Smooth muscle cell of the brain vasculature (primary cell): Measurements from ENCODE around the gene NELFB.
"Not testable (repeated sequence)": the region's sequence is repeated elsewhere in the genome, so short reads cannot be mapped to it uniquely, and the experiment has no call there.

ENCODE experiments used
- DNase-seq: peaks from one replicate; pipeline ENCODE4 v3.0.0-alpha.2; 2012; ENCODE audit warnings: low read depth, low spot score

Gene NELFB

DNA sequence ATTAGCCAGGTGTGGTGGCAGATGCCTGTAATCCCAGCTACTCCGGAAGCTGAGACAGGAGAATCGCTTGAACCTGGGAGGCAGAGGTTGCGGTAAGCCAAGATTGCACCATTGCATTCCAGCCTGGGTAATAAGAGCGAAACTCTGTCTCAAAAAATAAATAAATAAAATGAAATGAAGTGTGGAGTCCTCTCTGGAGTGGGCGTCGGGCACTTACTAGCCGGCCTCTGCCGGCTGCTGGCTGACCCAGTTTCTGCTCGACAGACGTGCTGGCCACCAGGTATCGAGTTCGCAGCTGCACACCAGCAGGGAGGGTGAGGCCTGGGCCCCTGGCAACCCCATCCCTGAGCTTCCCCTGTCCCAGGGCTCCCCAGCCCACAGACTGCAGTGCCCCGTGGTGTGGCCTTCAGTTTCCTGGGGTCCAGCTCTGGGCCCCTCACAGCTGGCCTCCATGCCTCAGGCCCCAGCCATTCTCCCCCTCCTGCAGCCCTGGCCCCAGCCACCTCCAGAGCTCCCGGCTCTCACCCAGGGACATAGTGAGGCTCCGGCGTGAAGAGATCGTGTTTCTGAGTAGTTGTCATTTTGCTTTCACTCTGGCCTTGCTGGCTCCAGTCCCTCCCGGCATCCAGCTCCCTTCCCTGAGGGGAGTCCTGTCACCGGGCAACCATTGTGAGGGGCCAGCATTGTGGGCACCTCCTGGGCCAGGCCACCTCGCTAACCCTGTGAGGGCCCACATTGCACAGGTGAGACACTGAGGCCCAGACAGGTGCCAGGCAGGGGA is 7.8 kb upstream of the NELFB start:
- DNase-seq = no peak

DNA sequence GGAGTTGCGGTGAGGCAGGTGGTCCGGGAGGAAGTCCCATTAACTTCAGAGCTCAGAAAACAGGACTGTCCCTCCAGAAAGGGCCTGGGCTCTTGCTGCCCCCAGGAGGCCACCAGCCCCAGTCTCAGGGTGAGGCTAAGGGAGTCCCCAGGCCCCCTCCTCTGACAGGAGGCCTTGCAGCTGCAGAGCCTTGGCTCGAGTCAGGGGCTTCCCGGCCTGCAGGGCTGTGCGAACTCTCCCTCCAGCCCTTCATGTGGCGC is 7.3 kb upstream of the NELFB start:
- DNase-seq = no peak

DNA sequence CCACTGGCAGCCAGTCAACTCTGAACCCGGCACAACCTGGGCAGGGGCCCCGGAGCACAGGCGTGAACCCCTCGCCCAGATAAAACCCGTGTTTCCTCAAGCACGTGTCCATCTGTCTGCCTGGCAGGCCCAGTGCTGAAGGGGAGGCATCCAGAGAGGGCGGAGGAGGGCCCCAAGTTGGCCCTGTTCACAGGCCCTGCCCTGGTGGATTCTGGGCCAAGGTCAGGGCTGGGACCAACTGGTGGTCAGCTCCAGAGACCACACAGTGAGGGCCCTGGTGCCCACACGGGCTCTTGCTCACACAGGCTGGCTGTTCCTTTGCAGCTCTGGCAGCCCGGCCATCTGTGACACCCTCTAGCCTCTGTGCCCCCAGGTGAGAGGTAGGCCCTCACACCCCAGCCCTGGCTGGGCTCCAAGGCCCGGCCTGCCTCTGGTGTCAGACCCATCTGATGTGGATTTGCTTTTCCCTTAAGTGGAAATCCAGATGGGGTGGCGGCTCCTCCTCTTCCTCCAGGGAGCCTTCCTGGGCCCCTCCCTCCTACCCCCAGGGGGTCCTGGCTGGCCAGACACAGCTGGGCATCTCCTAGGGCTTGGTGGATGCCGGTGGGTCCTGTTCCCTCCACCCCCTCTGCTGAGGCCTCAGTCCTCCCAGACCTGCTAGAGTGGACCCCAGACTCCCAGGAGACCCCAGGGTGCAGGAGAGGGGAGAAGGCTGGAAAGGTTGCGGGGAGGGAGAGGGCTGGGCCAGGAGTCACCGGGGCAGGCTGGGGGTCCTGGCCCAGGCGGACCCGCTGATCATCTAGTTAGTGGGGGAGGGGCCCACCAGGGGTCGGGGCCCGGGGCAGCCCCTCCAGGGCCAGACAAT is 4.6 kb upstream of the NELFB start:
- DNase-seq = no peak

DNA sequence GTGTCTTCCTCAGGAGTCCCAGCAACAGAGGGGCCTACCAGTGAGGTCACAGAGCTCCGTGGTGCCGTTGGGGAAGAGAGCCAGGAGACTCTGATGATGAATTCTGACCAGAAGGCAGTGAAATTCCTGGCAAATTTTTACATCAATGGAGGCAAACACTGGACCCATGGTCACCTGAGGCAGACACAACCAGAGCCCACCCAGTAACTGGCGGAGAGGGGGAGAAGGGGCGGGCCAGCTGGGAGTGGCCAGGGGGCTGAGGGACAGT is 4.0 kb upstream of the NELFB start, which contains the start of gene STPG3:
Gene STPG3 (plus strand): TSS at position 93 of the 268 bp plus-strand sequence. CDS start 1 bp downstream, at position 94.
- no peak for DNase-seq

DNA sequence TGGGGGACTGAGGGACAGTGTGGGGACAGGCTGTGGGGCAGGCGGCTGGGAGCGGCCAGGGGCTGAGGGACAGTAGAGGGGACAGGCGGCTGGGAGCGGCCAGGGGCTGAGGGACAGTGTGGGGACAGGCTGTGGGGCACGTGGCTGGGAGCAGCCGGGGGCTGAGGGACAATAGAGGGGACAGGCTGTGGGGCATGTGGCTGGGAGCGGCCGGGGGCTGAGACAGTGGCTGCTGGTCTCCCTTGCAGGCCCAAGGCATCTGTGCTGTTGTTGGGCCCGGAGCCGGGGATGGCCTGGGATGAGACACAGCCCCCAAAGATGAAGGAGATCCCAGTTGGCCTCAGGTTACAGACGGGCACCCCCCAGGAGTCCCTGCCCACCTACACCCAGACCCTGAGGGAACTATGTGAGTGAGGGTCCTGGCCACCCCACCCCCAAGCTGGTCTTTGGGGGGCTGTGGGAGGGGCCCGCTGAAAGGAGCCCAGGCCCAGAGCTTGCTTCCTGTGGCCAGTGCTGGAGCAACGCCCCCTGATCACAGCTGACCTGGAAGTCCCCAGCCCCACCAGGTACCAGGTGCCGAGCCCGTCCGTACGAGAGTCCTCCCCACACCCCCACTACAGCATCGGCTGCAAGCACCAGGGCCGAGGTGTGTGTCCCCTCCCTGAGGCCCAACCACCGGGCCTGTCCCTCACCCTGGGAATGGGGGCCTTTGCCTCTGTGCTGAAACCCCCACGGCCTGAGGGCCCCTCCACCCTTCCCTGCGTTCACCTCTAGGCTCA is 3.4 kb upstream of the NELFB start:
- DNase-seq = no peak

DNA sequence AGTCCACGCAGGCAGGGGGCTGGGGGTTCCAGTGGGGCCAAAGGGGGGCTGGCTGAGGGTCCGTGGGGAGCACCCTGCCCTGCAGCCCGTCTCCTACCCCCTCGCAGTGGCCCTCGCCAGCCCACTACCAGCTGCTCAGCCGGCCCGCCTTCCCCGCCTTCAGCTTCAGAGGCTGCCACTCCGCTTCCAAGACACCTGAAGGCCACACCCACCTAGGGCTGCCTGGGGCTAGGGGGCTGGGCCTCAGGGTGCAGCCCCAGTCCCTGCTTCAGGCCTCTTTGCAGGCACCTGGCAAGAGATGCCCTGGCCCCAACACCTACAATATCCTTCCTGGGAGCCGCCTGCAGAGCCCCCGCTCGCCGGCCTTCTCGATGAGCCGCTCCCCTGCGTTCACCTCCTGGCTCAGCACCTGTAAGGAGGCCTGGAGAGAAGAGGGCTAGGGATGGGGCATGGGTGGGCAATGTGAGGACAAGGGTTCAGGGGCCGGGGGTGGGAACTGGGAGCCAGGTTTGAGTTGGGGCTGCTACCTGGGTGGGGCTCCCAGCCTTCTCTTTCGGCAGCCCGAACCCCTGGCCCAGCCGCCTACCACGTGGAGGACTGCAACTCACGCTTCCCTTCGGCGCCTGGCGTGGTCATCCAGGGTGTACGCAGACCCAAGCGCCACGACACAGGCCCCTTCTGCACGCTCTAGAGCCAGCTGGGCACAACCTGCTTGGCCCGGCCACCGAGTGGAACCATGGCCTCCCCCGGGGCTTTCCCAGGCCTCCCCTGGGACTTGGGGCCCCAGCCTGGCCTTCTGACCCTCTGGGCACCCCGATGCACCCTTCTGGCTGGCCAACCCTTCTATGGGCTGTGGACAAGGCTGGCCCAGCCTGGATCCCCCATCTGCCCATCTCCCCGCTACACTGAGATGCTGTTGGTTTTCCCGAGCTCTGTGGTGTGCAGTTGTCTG is 2.3 kb upstream of the NELFB start:
- DNase-seq = no peak

DNA sequence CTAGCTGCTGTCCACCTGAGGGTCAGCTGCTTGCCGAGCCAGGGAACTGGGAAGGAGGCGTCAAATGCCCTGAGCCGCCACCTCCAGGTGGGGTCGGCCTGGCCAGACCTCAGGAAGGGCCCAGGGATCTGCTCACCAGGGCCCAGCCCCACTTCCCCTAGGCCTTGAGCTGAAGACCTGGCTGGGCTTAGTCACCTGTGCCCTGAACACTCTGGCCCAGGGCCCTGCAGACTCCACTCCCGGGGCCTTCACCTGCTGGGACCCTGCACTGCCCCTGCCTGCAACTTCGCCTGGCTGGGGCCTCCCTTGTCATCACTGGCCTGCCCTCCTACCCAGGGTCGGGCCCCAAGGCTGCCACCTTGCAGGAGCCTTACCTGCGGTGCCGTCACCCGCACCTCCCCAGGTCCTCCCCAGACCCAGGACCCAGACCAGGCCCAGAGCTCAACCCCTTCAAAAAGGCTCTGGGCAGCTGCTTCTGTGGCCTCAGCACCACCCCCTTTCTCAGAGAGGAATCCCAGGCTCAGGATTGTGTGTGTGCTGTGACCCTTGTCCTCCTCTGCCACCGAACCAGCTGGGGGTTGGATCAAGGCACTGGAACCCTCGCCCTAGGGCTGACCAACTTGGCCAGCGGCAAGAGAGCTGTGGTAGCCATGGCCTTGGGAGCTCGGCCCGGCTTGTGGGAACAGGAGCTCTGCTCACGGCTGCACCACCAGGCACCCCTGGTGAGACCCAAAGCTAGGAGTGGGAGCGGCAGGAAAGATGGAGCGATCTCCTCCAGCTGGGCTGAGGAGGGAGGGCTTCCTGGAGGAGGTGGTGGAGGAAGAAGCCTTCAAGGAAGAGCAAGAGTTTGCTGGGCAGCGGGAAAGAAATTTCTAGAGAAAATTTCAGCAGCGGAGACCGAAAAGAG is 1.2 kb upstream of the NELFB start:
- DNase-seq = no peak

DNA sequence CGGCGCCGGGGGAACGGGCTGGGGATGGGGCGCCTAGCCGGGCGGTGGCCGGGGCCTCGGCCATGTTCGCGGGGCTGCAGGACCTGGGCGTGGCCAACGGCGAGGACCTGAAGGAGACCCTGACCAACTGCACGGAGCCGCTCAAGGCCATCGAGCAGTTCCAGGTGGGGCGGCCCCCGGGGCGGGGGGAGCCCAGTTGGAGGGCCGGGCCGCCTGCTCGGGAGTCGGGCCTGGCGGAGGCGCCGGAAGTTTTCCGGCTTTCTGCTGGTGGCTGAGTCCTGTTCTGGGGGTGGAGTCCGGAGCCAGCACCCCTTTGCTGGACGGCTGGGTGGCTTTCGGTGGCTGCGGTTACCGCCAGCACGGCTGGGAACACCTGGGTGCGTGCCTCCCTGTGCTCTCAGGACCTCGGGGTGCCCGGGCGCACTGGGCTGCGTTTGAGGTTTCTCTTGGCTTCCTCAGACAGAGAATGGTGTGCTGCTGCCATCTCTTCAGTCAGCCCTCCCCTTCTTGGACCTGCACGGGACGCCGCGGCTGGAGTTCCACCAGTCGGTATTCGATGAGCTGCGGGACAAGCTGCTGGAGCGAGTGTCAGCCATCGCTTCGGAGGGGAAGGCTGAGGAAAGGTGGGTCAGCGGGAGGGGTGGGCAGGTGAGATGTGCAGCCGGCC is 454 bp downstream of the NELFB start:
- no peak for DNase-seq

DNA sequence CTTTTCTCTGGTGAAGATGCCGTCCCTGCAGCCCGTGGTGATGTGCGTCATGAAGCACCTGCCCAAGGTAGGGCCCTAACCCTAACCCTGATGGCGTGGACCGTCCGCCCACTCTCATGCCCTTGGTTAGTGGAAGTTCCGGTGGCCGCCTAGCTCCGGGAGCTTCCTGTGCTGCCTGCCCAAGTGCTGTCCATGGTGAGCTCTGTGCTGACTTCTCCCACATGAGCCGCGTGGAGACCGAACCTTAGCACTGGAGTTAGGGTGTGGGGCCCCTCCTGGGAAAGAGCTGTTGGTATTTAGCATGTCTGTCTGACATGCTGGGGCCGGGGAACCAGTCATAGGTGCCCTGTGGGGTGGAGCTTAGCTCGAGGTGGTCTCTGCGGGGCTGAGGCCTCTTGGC is 1.2 kb downstream of the NELFB start:
- no peak for DNase-seq

DNA sequence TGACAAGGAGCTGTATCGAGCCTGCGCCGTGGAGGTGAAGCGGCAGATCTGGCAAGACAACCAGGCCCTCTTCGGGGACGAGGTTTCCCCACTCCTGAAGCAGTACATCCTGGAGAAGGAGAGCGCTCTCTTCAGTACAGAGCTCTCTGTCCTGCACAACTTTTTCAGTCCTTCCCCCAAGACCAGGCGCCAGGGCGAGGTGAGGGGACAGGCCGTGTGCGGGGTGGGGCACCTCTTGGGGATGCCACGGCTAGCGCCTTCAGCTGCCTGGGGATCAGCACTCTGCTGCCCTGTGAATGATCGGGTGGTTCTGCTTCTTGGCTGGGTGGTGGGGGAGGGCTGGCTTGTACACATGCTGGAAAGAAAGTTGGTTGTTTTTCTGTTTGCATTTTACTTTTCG is 1.7 kb downstream of the NELFB start:
- no peak for DNase-seq

DNA sequence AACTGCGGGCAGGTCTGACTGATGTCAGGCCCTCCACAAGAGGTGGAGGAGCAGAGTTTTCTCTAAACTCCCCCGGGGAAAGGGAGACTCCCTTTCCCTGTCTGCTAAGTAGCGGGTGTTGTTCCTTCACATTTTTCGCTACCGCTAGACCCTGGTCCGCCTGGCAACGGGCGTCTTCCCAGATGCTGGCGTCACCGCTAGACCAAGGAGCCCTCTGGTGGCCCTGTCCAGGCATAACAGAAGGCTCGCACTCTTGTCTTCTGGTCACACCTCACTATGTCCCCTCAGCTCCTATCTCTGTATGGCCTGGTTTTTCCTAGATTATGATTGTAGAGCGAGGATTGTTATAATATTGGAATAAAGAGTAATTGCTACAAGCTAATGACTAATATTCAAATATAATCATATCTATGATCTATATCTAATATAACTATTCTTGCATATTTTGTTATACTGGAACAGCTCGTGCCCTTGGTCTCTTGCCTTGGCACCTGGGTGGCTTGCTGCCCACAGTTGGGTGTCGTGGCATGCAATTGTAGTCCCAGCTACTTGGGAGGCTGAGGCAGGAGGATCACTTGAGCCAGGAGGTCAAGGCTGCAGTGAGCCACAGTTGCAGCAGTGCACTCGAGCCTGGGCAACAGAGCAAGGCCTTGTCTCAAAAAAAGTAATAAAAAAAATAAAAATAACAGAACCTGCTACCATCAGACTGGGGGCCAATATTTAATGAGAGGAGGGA is 7.2 kb downstream of the NELFB start:
- not testable (repeated sequence) for DNase-seq

DNA sequence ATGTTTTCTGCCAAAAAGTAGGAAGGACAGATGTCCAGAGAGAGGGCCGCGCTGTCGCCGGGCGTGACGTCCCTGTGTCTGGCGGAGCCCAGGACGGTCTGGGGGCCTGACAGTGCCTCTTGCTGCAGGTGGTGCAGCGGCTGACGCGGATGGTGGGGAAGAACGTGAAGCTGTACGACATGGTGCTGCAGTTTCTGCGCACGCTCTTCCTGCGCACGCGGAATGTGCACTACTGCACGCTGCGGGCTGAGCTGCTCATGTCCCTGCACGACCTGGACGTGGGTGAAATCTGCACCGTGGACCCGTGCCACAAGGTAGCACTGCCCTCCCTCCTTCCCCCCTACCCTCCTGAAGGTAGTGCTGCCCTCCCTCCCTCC is 7.8 kb downstream of the NELFB start:
- no peak for DNase-seq

DNA sequence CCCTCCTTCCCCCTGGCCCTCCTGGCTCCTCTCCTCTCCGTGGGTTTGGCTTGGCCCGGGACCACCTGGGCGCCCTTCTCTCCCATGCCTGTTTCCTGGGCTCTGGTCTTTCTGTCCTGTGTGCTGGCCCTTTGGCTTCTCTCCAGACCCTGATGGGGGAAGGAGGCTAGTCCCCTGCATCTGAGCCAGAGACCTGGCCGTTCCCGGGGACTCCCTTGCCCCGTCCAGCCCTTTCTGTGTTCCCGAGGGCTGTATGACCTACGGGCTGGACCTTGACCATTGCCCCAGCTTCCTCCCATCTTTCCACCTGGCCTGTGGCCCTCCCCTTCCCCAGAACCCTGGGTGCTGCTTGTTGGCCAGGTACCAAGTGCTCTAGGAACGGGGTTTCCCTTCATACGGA is 8.4 kb downstream of the NELFB start:
- DNase-seq = no peak

DNA sequence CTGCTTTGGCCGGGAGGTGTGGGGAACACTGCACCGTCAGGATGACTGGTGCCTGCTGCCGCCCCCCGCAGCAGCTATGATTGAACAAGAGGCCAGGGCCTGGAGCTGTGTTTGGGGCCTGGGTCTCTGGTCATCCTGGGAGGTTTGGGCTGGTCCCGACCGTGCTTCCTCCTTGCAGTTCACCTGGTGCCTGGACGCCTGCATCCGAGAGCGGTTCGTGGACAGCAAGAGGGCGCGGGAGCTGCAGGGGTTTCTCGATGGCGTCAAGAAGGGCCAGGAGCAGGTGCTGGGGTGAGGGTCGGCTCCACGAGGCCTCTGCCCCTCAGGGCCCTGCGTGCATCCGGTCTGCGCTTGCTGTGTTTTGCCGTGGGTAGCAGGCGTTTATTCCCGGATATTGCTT is 8.9 kb downstream of the NELFB start:
- no peak for DNase-seq

DNA sequence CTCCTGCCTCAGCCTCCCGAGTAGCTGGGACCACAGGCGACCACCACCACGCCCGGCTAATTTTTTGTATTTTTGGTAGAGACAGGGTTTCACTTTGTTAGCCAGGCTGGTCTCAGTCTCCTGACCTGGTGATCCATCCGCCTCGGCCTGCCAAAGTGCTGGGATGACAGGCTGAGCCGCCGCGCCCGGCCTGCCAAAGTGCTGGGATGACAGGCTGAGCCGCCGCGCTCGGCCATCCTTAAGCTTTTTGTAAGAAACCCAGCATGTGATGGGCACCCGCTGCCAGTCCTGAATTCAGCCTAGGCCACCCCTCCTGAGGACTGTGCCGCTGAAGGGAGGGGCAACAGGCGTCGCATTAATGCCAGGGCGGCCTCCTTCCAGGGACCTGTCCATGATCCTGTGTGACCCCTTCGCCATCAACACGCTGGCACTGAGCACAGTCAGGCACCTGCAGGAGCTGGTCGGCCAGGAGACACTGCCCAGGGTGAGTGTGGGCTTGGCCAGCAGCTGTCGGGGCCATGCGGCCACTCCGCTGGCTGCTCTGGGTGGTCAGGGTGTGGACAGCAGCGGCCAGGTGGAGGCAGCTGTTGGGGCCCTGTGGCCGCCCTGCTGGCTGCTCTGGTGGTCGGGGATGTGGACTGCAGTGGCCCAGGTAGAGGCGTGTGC is 10.5 kb downstream of the NELFB start:
- no peak for DNase-seq

DNA sequence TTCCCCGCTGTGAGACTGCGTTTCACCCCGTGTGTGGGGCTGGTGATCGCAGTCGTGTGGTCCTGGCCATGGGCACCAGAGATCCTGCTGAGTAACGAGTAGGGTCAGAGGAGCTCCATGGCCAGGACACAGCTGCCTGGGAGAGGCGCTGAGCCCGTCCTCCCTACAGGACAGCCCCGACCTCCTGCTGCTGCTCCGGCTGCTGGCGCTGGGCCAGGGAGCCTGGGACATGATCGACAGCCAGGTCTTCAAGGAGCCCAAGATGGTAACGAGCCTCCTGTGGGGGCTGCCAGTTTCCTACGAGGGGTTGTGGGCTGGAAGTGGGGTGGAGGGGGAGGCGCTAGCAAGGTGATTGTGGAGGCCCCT is 11.0 kb downstream of the NELFB start:
- DNase-seq = no peak

DNA sequence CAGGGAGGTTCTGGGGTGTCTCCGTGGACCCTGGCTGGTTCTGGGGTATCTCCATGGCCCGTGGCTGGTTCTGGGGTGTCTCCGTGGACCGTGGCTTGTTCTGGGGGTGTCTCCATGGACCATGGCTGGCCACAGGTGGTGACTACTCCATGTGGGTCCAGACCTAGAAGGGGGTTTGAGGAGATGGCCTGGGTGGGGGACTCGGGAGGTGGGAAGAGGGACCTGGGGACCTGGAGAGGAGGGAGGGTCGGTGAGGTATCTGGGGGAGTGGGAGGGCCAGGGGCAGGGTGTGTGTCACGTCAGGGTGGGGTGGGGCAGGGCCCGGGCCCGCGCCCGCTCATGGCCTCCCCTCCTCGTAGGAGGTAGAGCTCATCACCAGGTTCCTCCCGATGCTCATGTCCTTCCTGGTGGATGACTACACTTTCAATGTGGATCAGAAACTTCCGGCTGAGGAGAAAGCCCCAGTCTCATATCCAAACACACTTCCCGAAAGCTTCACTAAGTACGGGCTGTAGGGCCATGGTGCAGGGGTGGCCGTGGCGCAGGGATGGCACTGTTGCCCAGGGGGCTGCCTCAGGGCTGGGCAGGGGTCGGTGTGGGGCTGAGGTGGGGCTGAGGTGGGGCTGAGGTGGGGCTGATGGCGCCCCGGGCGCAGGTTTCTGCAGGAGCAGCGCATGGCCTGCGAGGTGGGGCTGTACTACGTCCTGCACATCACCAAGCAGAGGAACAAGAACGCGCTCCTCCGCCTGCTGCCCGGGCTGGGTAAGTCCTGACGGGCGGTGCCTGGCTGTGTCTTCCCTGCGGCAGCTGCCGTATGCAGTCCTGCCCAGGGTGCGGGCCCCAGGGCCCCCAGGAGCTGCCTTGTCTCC is 11.7 kb downstream of the NELFB start:
- no peak for DNase-seq

DNA sequence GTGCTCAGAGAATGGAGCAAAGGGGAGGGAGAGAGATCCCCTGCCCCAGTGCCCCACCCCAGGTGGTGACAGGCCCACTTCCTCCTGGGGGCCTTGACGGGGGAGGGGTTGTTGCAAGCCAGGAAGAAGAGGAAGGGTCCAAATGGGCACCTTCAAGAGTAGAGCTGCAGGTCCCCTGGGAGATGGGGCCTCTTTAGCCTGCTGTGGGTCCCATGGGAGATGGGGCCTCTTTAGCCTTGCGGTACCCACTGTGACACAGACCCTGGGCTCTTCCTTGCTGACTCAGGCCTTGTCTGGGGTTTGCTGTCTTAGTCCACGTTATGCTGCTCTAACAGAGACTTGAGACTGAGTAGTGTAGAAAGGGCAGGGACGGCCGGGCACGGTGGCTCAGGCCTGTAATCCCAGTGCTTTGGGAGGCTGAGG is 12.8 kb downstream of the NELFB start:
- no peak for DNase-seq
